HG02840 (cell line): ENCODE measurements around the gene DBN1.

ENCODE experiments used
- ATAC-seq: cut with Tn5 transposase; IDR thresholded peaks from one replicate; pipeline ENCODE4 v1.9.1; 2021; ENCODE audit warnings: mild to moderate bottlenecking, moderate library complexity, moderate number of reproducible peaks; ENCODE audit not compliant: unreplicated experiment, low FRiP score

DBN1 gene

GRCh38 chr5:177414481-177414880, 59.0 kb downstream of the DBN1 start:
- no peak for ATAC-seq

- peak; percentile 51 for ATAC-seq
Measured at GRCh38 chr5:177412603-177413233, 60.7 kb downstream of the DBN1 start.

GRCh38 chr5:177410575-177410974, 62.9 kb downstream of the DBN1 start:
- ATAC-seq: no peak

GRCh38 chr5:177409043-177409801, 64.2 kb downstream of the DBN1 start, which contains the start of gene F12:
Gene F12 (minus strand): TSS chr5:177409564. CDS start chr5:177409527, 37 bp downstream.
- ATAC-seq: no peak
